Liver (tissue), 9 donors: ENCODE results near the gene KL. TPM values are rescaled to one million over a fixed set of nuclear protein-coding genes. Genes with fewer than 3 reads are reported as not detected.

ENCODE experiments used
- DNase-seq: peaks from one replicate; pipeline ENCODE4 v3.0.0-alpha.2; 2017; ENCODE audit warnings: low spot score
- H3K27ac ChIP-seq, 2 donors: one replicate each; pipeline ENCODE4 v1.7.0; 2013; ENCODE audit warnings: inconsistent platforms in 2 of 2, low read length in 2 of 2, control low read depth in 1 of 2, low read depth in 1 of 2, mild to moderate bottlenecking in 1 of 2
- H3K27me3 ChIP-seq, 4 donors: one replicate each; pipeline versions ENCODE4 v1.6.1 to v1.7.0; 2013; ENCODE audit warnings: low read length in 3 of 4, inconsistent platforms in 1 of 4, mild to moderate bottlenecking in 1 of 4, moderate library complexity in 1 of 4; ENCODE audit not compliant: control insufficient read depth in 4 of 4, insufficient read depth in 4 of 4
- H3K36me3 ChIP-seq, 4 donors: one replicate each; pipeline versions ENCODE4 v1.6.1 to v1.7.0; 2013; ENCODE audit warnings: low read length in 3 of 4, mild to moderate bottlenecking in 3 of 4, low read depth in 1 of 4, moderate library complexity in 1 of 4; ENCODE audit not compliant: control insufficient read depth in 4 of 4, insufficient read depth in 3 of 4
- H3K4me1 ChIP-seq, 4 donors: one replicate each; pipeline versions ENCODE4 v1.6.1 to v1.7.0; 2013; ENCODE audit warnings: low read length in 3 of 4, mild to moderate bottlenecking in 3 of 4, moderate library complexity in 1 of 4; ENCODE audit not compliant: control insufficient read depth in 4 of 4, insufficient read depth in 4 of 4
- H3K4me3 ChIP-seq, 3 donors: one replicate each; pipeline versions ENCODE4 v1.6.1 to v1.7.0; 2013; ENCODE audit warnings: low read length in 3 of 3, control low read depth in 1 of 3, low read depth in 1 of 3, mild to moderate bottlenecking in 1 of 3
- H3K9ac ChIP-seq, 2 donors: one replicate each; pipeline ENCODE4 v1.7.0; 2013; ENCODE audit warnings: low read length in 2 of 2, mild to moderate bottlenecking in 2 of 2, moderate library complexity in 2 of 2, control low read depth in 1 of 2, low read depth in 1 of 2
- H3K9me3 ChIP-seq, 4 donors: one replicate each; pipeline versions ENCODE4 v1.6.1 to v1.7.0; 2013; ENCODE audit warnings: low read length in 3 of 4; ENCODE audit not compliant: control insufficient read depth in 4 of 4
- ATF3 ChIP-seq: IDR thresholded peaks from 2 replicates; pipeline ENCODE4 v1.6.1; 2016; ENCODE audit warnings: antibody characterized with exemption
- CTCF ChIP-seq: fragments of 150-350 bp; IDR thresholded peaks from 2 replicates; pipeline ENCODE4 v1.5.1; 2017; ENCODE audit warnings: improper control_type of control experiment, low read depth, low read length; ENCODE audit not compliant: missing input control
- EGR1 ChIP-seq, 2 donors: IDR thresholded peaks; 2 replicates each; pipeline ENCODE4 v1.6.1; 2016 to 2018; ENCODE audit warnings: antibody characterized with exemption in 2 of 2, low read depth in 2 of 2
- FOXA1 ChIP-seq: IDR thresholded peaks from 2 replicates; pipeline ENCODE4 v1.6.1; 2016; ENCODE audit warnings: antibody characterized with exemption
- FOXA2 ChIP-seq: IDR thresholded peaks from 2 replicates; pipeline ENCODE4 v1.6.1; 2016; ENCODE audit warnings: antibody characterized with exemption
- GABPA ChIP-seq, 2 donors: IDR thresholded peaks in 1 of 2; conservative IDR thresholded peaks in 1 of 2; 2 replicates each; pipeline ENCODE4 v1.6.1; 2016; ENCODE audit warnings: antibody characterized with exemption in 2 of 2, mild to moderate bottlenecking in 1 of 2, moderate library complexity in 1 of 2
- HNF4A ChIP-seq, 2 donors: conservative IDR thresholded peaks; 2 replicates each; pipeline ENCODE4 v1.6.1; 2016; ENCODE audit warnings: antibody characterized with exemption in 2 of 2, mild to moderate bottlenecking in 2 of 2
- HNF4G ChIP-seq: IDR thresholded peaks from 2 replicates; pipeline ENCODE4 v1.6.1; 2016; ENCODE audit warnings: antibody characterized with exemption
- JUND ChIP-seq, 2 donors: IDR thresholded peaks; 2 replicates each; pipeline ENCODE4 v1.6.1; 2016; ENCODE audit warnings: antibody characterized with exemption in 2 of 2
- MAX ChIP-seq: IDR thresholded peaks from 2 replicates; pipeline ENCODE4 v1.6.1; 2016; ENCODE audit warnings: antibody characterized with exemption
- NR2F2 ChIP-seq: IDR thresholded peaks from 2 replicates; pipeline ENCODE4 v1.6.1; 2016; ENCODE audit warnings: antibody characterized with exemption
- RAD21 ChIP-seq, 2 donors: IDR thresholded peaks; 2 replicates each; pipeline ENCODE4 v1.6.1; 2016; ENCODE audit warnings: antibody characterized with exemption in 2 of 2, mild to moderate bottlenecking in 2 of 2
- REST ChIP-seq: IDR thresholded peaks from 2 replicates; pipeline ENCODE4 v1.6.1; 2016; ENCODE audit warnings: antibody characterized with exemption, mild to moderate bottlenecking
- RXRA ChIP-seq, 2 donors: IDR thresholded peaks; 2 replicates each; pipeline ENCODE4 v1.6.1; 2017 to 2018; ENCODE audit warnings: antibody characterized with exemption in 2 of 2, mild to moderate bottlenecking in 1 of 2
- SP1 ChIP-seq: IDR thresholded peaks from 2 replicates; pipeline ENCODE4 v1.6.1; 2018; ENCODE audit warnings: antibody characterized with exemption, mild to moderate bottlenecking
- TAF1 ChIP-seq: conservative IDR thresholded peaks from 2 replicates; pipeline ENCODE4 v1.6.1; 2016; ENCODE audit warnings: antibody characterized with exemption, mild to moderate bottlenecking
- YY1 ChIP-seq: IDR thresholded peaks from 2 replicates; pipeline ENCODE4 v1.6.1; 2016; ENCODE audit warnings: antibody characterized with exemption, mild to moderate bottlenecking
- ZBTB33 ChIP-seq: IDR thresholded peaks from 2 replicates; pipeline ENCODE4 v1.6.1; 2016; ENCODE audit warnings: antibody characterized with exemption
- WGBS: extraction: QIAGEN DNeasy Blood & Tissue Kit; methylation state at CpG from one replicate; pipeline ENCODE4 v1.1.7; 2013; 5-methylcytosine and 5-hydroxymethylcytosine counted together
- polyA plus RNA-seq, 2 donors: library from polyadenylated mRNA; stranded (reverse) in 1 of 2; unstranded in 1 of 2; fragments of 200-250 nt in 1 of 2; fragments of >200 nt in 1 of 2; fragmentation: Nextera tagmentation in 1 of 2; extraction: Ambion mirVana in 1 of 2; gene quantifications; one replicate each; pipeline versions ENCODE4 v1.2.1 to v1.2.3, GENCODE V29; 2013 to 2015
- total RNA-seq, 2 donors: library from RNA; depleted of rRNA; stranded (reverse); fragments of >200 nt; gene quantifications; one replicate each; pipeline ENCODE4 v1.2.3, GENCODE V29; 2014
- donor health status: healthy.
- donor health status: healthy.
- donor health status: healthy.
- donor health status: healthy.
- donor health status: healthy.

The KL gene
- total and polyA plus RNA-seq, 4 donors = 0.13 to 0.92 (median 0.28) TPM

- Histone ChIP-seq H3K27ac (no peak overlapping the region), H3K9ac (no peak overlapping the region), H3K4me3 (no peak overlapping the region), H3K4me1 (no peaks in the 10 kb centered on the region), H3K27me3 (no peaks in the 10 kb centered on the region), H3K9me3 (no peaks in the 10 kb centered on the region), H3K36me3 (no peaks in the 10 kb centered on the region)
- 83% methylated on average over 11 of the region's 11 CpGs for WGBS
- no peak for DNase-seq
- no peak for TF ChIP-seq MAX
- no peak for TF ChIP-seq ATF3
- TF ChIP-seq TAF1 = no peak
- no peak for TF ChIP-seq SP1
- TF ChIP-seq HNF4G = no peak
- TF ChIP-seq CTCF = no peak
- no peak for TF ChIP-seq GABPA (IDR thresholded peaks at IDR 0.05 in 1 of 2, conservative IDR thresholded peaks at IDR 0.05 in 1 of 2)
- no peak for TF ChIP-seq YY1
- TF ChIP-seq ZBTB33 = no peak
- no peak for TF ChIP-seq EGR1 (IDR thresholded peaks at IDR 0.05; ENCODE audit: low read depth in 2 of 2)
- no peak for TF ChIP-seq RXRA (IDR thresholded peaks at IDR 0.05)
- TF ChIP-seq JUND (IDR thresholded peaks at IDR 0.05) = no peak
- TF ChIP-seq FOXA1 = no peak
- no peak for TF ChIP-seq NR2F2
- TF ChIP-seq FOXA2 = no peak
- TF ChIP-seq HNF4A (conservative IDR thresholded peaks at IDR 0.05) = no peak
Observed at GRCh38 chr13:33092073-33092987, 76.1 kb downstream of the KL start.

GRCh38 chr13:33096886-33097605 lies 80.8 kb downstream of the KL start:
- Histone ChIP-seq H3K27ac (no peak overlapping the region), H3K27me3 (no peaks in the 10 kb centered on the region), H3K36me3 (no peaks in the 10 kb centered on the region), H3K9me3 (peaks cover 0 to 5% (median under 1%) of the 10 kb centered on the region in 4 donors), H3K4me1 (no peaks in the 10 kb centered on the region), H3K9ac (no peak overlapping the region), H3K4me3 (peak overlapping the region in 1 of 3 donors; percentile 11)
- 97% methylated on average over 2 of the region's 2 CpGs for WGBS
- no peak for DNase-seq
- no peak for TF ChIP-seq EGR1 (IDR thresholded peaks at IDR 0.05; ENCODE audit: low read depth in 2 of 2)
- TF ChIP-seq RAD21 (IDR thresholded peaks at IDR 0.05) = no peak
- TF ChIP-seq GABPA (IDR thresholded peaks at IDR 0.05 in 1 of 2, conservative IDR thresholded peaks at IDR 0.05 in 1 of 2) = no peak
- TF ChIP-seq REST = no peak
- TF ChIP-seq YY1 = no peak
- no peak for TF ChIP-seq JUND (IDR thresholded peaks at IDR 0.05)
- TF ChIP-seq HNF4G = no peak
- no peak for TF ChIP-seq RXRA (IDR thresholded peaks at IDR 0.05)
- no peak for TF ChIP-seq FOXA2
- no peak for TF ChIP-seq ZBTB33
